ENCODE data around the gene YPEL3.

The YPEL3 gene

DNA sequence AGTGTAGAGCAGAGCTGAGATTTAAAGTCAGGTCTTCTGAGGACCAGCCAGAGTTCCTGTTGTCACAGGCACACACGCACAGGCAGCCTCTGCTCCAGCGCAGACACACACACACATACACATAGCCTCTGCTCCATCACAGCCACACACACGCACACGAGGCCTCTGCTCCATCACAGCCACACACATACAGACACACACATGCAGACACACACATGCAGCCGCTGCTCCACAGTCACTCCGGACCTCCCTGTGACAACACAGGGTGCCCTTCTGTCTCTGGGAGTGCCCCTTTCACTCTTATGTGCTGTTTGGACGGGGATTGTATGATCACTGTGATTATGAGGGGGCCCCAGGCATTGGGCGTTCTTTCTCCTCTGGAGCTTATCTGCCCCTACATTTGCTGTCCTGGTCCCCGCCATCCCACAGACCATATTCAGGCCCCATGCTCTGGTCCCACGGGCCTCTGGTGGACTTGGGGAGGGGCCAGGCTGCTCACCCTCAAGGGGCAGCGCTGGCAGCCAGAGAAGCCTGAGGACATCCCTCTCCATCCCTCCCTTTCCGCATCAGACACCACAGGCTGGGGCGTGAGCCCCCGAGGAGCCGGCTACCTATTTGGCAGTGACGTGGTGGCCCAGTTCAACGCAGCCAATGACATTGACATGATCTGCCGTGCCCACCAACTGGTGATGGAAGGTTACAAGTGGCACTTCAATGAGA is 11.8 kb downstream of the YPEL3 start:
- no peak for TF ChIP-seq CTCF (IDR thresholded peaks at IDR 0.05; ENCODE audit: extremely low read depth, missing control alignments)
- DNase-seq (ENCODE audit: low spot score), result no peak

DNA sequence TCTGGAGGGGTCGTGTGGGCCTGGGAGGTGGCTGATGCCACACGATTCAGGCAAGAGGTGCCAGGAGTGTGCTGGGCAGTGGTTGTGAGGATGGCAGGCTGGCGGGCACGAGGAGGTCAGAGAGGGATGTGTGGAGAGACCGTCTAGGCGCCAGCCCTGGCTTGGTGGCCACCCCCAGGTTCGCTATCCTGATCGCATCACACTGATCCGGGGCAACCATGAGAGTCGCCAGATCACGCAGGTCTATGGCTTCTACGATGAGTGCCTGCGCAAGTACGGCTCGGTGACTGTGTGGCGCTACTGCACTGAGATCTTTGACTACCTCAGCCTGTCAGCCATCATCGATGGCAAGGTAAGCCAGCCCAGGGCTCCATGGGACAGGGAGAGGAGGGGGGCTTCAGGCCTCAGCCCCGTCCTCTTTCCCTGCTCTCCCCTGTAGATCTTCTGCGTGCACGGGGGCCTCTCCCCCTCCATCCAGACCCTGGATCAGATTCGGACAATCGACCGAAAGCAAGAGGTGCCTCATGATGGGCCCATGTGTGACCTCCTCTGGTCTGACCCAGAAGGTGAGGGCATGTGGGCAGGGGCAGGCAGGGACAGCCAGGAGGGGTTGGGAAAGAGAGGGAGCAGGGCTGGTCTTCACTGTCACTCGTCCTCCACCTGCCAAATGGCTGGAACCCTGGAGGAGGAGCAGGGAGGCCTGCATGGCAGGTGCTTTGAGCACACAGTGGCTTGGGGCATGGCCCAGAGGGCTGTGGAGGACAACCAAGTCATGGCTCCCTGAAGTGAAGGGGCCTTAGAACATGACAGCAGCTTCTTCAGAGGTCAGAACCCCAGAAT is 12.6 kb downstream of the YPEL3 start:
- TF ChIP-seq CTCF (IDR thresholded peaks at IDR 0.05; ENCODE audit: extremely low read depth, missing control alignments), result no peak
- no peak for DNase-seq (ENCODE audit: low spot score)

- no peak for DNase-seq (ENCODE audit: low spot score)
- no peak for TF ChIP-seq CTCF (IDR thresholded peaks at IDR 0.05; ENCODE audit: extremely low read depth, missing control alignments)
These were observed 13.4 kb downstream of the YPEL3 start for GRCh38 chr16:30082545-30083090.

DNA sequence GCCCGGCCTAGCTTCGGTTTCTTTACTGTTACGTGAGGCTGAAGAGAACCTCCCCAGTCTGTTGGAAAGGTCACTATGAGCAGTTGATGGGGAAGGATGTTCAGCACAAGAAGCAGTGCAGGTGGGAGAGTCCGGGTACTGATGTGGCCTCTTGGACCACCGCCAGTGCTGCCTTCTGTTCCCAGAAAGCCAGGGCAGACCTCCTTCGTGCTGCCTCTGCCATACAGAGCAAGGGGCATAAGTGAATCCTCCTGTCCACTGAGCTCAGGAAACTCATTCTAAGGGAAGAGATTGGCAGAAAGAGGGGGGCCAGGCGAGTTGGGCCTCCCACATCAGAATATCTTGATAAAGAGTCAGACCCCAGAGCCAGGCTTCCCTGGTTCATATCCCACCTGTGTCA is 16.5 kb downstream of the YPEL3 start:
- no peak for TF ChIP-seq CTCF (IDR thresholded peaks at IDR 0.05; ENCODE audit: extremely low read depth, missing control alignments)
- no peak for DNase-seq (ENCODE audit: low spot score)

DNA sequence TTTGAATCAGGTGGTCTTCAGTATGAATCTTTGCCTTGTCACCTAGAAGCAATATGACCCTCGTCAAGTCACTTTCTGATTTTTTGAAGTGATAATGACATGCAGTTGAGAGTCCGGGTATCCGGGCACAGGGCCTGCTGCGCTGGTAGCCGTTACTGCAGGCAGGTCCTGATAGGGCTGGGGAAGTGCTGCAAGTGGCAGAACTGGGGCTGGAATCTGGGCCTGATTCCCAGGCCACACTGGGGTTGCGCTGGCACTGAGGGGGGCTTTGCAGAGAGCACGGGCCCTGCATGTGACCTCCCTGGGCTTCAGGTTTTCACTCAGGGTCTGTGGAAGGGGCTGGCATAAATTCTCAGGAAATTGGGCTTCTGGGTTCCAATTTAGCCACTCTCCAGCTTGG is 17.3 kb downstream of the YPEL3 start:
- TF ChIP-seq CTCF (IDR thresholded peaks at IDR 0.05; ENCODE audit: extremely low read depth, missing control alignments), result no peak

GRCh38 chr16:30077656-30078055 is 18.4 kb downstream of the YPEL3 start:
- no peak for TF ChIP-seq CTCF (IDR thresholded peaks at IDR 0.05; ENCODE audit: extremely low read depth, missing control alignments)
- no peak for DNase-seq (ENCODE audit: low spot score)

More for the DNA sequence above, 17.3 kb downstream of the YPEL3 start:
- no peak for DNase-seq (ENCODE audit: low spot score)

GRCh38 chr16:30076276-30076791 is 19.7 kb downstream of the YPEL3 start:
- TF ChIP-seq CTCF (IDR thresholded peaks at IDR 0.05; ENCODE audit: extremely low read depth, missing control alignments), result no peak
- peak; percentile 32 for DNase-seq (ENCODE audit: low spot score)

All from GM20000 (cell line).